Measurements from ENCODE around the gene CMSS1.

DNA sequence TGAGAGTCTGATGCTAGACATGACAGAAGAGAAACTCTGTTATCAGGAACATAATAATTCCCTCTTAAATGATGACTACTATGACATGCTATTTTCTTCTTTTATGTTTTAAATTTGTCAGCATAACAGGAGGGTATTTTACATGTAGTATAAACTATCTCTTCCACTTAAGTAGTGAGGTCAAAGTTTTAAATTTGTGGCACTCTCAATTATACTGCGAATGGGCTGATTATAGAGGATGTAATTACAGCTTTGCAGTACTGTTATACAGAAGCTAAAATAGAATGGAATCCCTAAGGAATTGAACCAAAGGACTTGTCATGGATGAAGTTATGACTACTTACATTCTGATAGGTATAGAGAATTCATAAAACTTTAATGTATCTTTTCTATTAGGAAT lies 34.3 kb downstream of the CMSS1 start:
- TF ChIP-seq, protein P1, sequence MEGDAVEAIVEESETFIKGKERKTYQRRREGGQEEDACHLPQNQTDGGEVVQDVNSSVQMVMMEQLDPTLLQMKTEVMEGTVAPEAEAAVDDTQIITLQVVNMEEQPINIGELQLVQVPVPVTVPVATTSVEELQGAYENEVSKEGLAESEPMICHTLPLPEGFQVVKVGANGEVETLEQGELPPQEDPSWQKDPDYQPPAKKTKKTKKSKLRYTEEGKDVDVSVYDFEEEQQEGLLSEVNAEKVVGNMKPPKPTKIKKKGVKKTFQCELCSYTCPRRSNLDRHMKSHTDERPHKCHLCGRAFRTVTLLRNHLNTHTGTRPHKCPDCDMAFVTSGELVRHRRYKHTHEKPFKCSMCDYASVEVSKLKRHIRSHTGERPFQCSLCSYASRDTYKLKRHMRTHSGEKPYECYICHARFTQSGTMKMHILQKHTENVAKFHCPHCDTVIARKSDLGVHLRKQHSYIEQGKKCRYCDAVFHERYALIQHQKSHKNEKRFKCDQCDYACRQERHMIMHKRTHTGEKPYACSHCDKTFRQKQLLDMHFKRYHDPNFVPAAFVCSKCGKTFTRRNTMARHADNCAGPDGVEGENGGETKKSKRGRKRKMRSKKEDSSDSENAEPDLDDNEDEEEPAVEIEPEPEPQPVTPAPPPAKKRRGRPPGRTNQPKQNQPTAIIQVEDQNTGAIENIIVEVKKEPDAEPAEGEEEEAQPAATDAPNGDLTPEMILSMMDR (conservative IDR thresholded peaks at IDR 0.05): no peak
- no peak for TF ChIP-seq ZFX (IDR thresholded peaks at IDR 0.05)

All from C4-2B (cell line).